GM23248 (cell line): Measurements from ENCODE around the gene PIGX. TPM values are rescaled to one million over a fixed set of nuclear protein-coding genes. Genes with fewer than 3 reads are reported as not detected.

Source experiments
- DNase-seq: peaks from one replicate; pipeline ENCODE4 v3.0.0-alpha.2; 2015
- H2AFZ ChIP-seq: fragments of 200-600 bp; sonication (generic); 2 replicates; pipeline ENCODE4 v1.6.1; 2016; ENCODE audit warnings: antibody characterized with exemption
- H3F3A ChIP-seq: fragments of 200-600 bp; sonication (generic); 2 replicates; pipeline ENCODE4 v1.6.1; 2016; ENCODE audit warnings: mild to moderate bottlenecking, antibody characterized with exemption, mixed run types; ENCODE audit not compliant: insufficient read depth
- H3K27ac ChIP-seq: fragments of 200-600 bp; sonication (generic); 2 replicates; pipeline ENCODE4 v1.5.1; 2016; ENCODE audit warnings: mild to moderate bottlenecking
- H3K27me3 ChIP-seq: fragments of 200-600 bp; sonication (generic); replicated peaks from 2 replicates; pipeline ENCODE4 v1.6.1; 2016; ENCODE audit warnings: mild to moderate bottlenecking; ENCODE audit not compliant: insufficient read depth
- H3K36me3 ChIP-seq: fragments of 200-600 bp; sonication (generic); 2 replicates; pipeline ENCODE4 v1.6.1; 2016; ENCODE audit warnings: low read depth, mild to moderate bottlenecking
- H3K4me1 ChIP-seq: fragments of 200-600 bp; sonication (generic); 2 replicates; pipeline ENCODE4 v1.6.1; 2016; ENCODE audit warnings: mild to moderate bottlenecking; ENCODE audit not compliant: insufficient read depth
- H3K4me2 ChIP-seq: fragments of 200-600 bp; sonication (generic); one replicate; pipeline ENCODE4 v1.6.1; 2016; ENCODE audit warnings: mild to moderate bottlenecking; ENCODE audit not compliant: unreplicated experiment
- H3K4me3 ChIP-seq: fragments of 200-600 bp; sonication (generic); 2 replicates; pipeline ENCODE4 v1.5.1; 2016; ENCODE audit warnings: mild to moderate bottlenecking
- H3K79me2 ChIP-seq: fragments of 200-600 bp; sonication (generic); 2 replicates; pipeline ENCODE4 v1.6.1; 2016; ENCODE audit warnings: mild to moderate bottlenecking; ENCODE audit not compliant: insufficient read depth
- H3K9ac ChIP-seq: fragments of 200-600 bp; sonication (generic); 2 replicates; pipeline ENCODE4 v1.6.1; 2016; ENCODE audit warnings: mild to moderate bottlenecking
- H3K9me2 ChIP-seq: fragments of 200-600 bp; sonication (generic); 2 replicates; pipeline ENCODE4 v1.6.1; 2016; ENCODE audit warnings: mixed run types, mild to moderate bottlenecking, moderate library complexity; ENCODE audit not compliant: insufficient read depth
- H3K9me3 ChIP-seq: fragments of 200-600 bp; sonication (generic); one replicate; pipeline ENCODE4 v1.6.1; 2017; ENCODE audit warnings: low read depth
- H4K20me1 ChIP-seq: fragments of 200-600 bp; sonication (generic); 2 replicates; pipeline ENCODE4 v1.6.0; 2016; ENCODE audit not compliant: insufficient read depth
- EZH2 ChIP-seq: fragments of 200-600 bp; sonication (generic); IDR thresholded peaks from 2 replicates; pipeline ENCODE4 v1.6.1; 2018; ENCODE audit warnings: antibody characterized with exemption, mild to moderate bottlenecking; ENCODE audit not compliant: insufficient read depth, poor library complexity, severe bottlenecking
- EZH2phosphoT487 ChIP-seq: fragments of 200-600 bp; sonication (generic); IDR thresholded peaks from 2 replicates; pipeline ENCODE4 v1.6.1; 2018; ENCODE audit warnings: antibody characterized with exemption, moderate library complexity, mild to moderate bottlenecking, low read depth; ENCODE audit not compliant: insufficient read depth
- WGBS, 2 experiments: methylation state at CpG; one replicate each; pipeline ENCODE4 v1.1.6; 2015 to 2017; ENCODE audit warnings: low lambda C conversion rate in 2 of 2, low coverage in 1 of 2; ENCODE audit errors: missing lambda C conversion rate in 2 of 2; 5-methylcytosine and 5-hydroxymethylcytosine counted together
- in situ Hi-C: fragments of 300-500 bp; cut with MboI; formaldehyde crosslinking; loops from 2 replicates; pipeline ENCODE4 v1.15.0; 2020
- polyA plus RNA-seq: library from polyadenylated mRNA; unstranded; fragments of >200 nt; fragmentation: Nextera tagmentation; extraction: Ambion mirVana; gene quantifications from 2 replicates; pipeline ENCODE4 v1.2.1, GENCODE V29; 2016
- total RNA-seq: library from RNA; depleted of rRNA; stranded (reverse); fragments of >200 nt; shearing (Covaris generic); gene quantifications from 2 replicates; pipeline ENCODE4 v1.2.3, GENCODE V29; 2014

PIGX gene
- total and polyA plus RNA-seq, 2 experiments from 2014 or later: 27.6 to 36.0 TPM

DNA sequence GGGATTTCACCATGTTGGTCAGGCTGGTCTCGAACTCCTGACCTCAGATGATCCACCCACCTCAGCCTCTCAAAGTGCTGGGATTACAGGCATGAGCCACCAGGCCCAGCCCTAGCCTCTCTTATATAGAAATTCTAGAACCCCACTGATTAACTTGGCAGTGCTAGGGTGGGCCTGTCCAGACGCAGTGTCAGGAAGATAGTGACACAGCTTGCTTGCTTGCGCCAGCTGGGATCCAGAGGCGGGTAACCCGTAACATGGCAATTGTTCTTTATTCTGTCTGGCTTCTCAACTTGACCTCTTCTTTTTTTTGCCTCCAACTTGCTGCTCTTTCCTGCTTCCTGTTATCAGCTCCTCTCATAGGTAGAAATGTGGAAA lies 16.3 kb upstream of the PIGX start:
- no peaks in the 10 kb centered on the region for H3K36me3 ChIP-seq
- WGBS, 2 experiments: 78 to 79% methylated on average over 5 of the region's 5 CpGs
- no peaks in the 10 kb centered on the region for H4K20me1 ChIP-seq
- no peaks in the 10 kb centered on the region; the same call in 1 of the 2 replicates for H3K27me3 ChIP-seq
- no peaks in the 10 kb centered on the region for H3K9me3 ChIP-seq
- no peak overlapping the region for H3K4me2 ChIP-seq
- H2AFZ ChIP-seq: no peak overlapping the region
- no peaks in the 10 kb centered on the region for H3F3A ChIP-seq
- no peak overlapping the region for H3K27ac ChIP-seq
- H3K4me1 ChIP-seq: no peaks in the 10 kb centered on the region
- H3K9me2 ChIP-seq: no peaks in the 10 kb centered on the region
- no peak for TF ChIP-seq EZH2phosphoT487
- TF ChIP-seq EZH2: no peak
- no peak overlapping the region for H3K9ac ChIP-seq
- H3K79me2 ChIP-seq: no peaks in the 10 kb centered on the region
- in situ Hi-C loops: no loop called here
- no peak for DNase-seq
- no peak overlapping the region for H3K4me3 ChIP-seq

DNA sequence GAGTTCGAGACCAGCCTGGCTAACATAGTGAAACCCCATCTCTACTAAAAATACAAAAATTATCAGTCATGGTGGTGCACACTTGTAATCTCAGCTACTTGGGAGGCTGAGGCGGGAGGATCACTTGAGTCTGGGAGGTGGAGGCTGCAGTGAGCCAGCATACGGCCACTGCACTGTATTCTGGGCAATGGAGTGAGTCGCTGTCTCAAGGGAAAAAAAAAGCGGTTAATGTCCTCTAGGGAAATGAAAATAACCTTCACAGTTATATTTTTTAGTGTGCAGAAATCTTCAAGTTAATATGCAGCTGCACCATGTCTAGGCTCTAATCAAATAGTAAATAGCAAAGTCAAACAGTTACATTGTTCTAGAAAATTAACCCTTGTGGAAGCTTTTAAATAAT lies 14.9 kb upstream of the PIGX start:
- Histone ChIP-seq H3F3A (no peaks in the 10 kb centered on the region), H3K27ac (no peak overlapping the region), H3K4me3 (no peak overlapping the region), H3K4me2 (no peak overlapping the region), H3K36me3 (no peaks in the 10 kb centered on the region), H3K9me2 (no peaks in the 10 kb centered on the region), H3K27me3 (no peaks in the 10 kb centered on the region), H3K9ac (no peak overlapping the region), H3K4me1 (no peaks in the 10 kb centered on the region), H3K9me3 (no peaks in the 10 kb centered on the region), H4K20me1 (no peaks in the 10 kb centered on the region), H3K79me2 (no peaks in the 10 kb centered on the region), H2AFZ (no peak overlapping the region)
- TF ChIP-seq EZH2phosphoT487 (no peak), EZH2 (no peak)
- no peak for DNase-seq
- in situ Hi-C loops: no loop called here
- WGBS, 2 experiments: 68 to 72% methylated on average over 5 of the region's 5 CpGs

DNA sequence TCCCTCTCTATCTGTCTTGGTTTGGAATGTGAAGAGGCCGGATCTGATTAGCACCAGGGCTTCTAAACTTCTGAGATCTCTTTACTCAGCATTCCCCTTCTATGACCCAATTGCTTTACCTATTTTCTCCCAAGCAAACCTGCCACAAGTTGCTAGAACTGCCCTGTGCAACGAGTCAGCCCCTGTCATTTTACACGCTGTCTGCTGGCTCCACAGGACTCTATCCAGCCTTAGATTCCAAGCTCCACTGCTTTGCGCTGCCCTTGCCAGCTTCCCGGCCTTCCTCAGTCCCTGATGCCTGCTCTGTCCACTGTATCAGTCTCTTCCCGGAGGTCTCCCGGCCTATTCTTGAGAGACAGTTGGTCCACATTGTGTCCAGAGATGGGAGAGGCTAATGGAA lies 12.4 kb upstream of the PIGX start:
- TF ChIP-seq EZH2phosphoT487 (no peak), EZH2 (no peak)
- DNase-seq: no peak
- Histone ChIP-seq H3K4me3 (no peak overlapping the region), H3K9me2 (no peaks in the 10 kb centered on the region), H3F3A (no peaks in the 10 kb centered on the region), H4K20me1 (no peaks in the 10 kb centered on the region), H3K9me3 (no peaks in the 10 kb centered on the region), H3K4me1 (no peaks in the 10 kb centered on the region), H3K79me2 (no peaks in the 10 kb centered on the region), H3K4me2 (no peak overlapping the region), H3K36me3 (no peaks in the 10 kb centered on the region), H2AFZ (no peak overlapping the region), H3K27me3 (no peaks in the 10 kb centered on the region), H3K9ac (no peak overlapping the region), H3K27ac (no peak overlapping the region)
- 77 to 78% methylated on average over 7 of the region's 7 CpGs for WGBS, 2 experiments
- in situ Hi-C loops: no loop called here

DNA sequence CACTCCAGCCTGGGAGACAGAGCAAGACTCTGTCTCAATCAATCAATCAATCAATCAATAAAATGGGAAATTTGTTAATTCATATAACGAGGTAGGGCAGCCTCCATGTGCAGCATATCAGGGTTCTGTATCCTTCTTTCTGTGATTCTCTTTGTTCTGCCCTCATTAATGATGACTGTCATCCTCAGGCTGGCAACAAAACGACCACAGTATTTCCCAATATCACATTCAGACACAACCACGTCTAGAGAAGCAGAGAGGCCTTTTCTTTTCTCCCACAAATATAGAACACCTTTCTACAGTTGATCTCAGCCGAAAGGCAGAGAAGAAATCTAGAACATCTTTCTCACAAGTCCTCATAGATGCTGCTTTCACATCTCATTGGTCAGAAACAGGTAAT lies 11.4 kb upstream of the PIGX start:
- no peaks in the 10 kb centered on the region for H3K79me2 ChIP-seq
- H3K4me3 ChIP-seq: no peak overlapping the region
- no peaks in the 10 kb centered on the region for H3K4me1 ChIP-seq
- in situ Hi-C loops: no loop called here
- H3K9me3 ChIP-seq: no peaks in the 10 kb centered on the region
- no peak overlapping the region for H3K27ac ChIP-seq
- H3K9ac ChIP-seq: no peak overlapping the region
- H3F3A ChIP-seq: no peaks in the 10 kb centered on the region
- no peak for DNase-seq
- no peaks in the 10 kb centered on the region for H3K36me3 ChIP-seq
- H3K27me3 ChIP-seq: no peaks in the 10 kb centered on the region
- H2AFZ ChIP-seq: no peak overlapping the region
- no peaks in the 10 kb centered on the region for H4K20me1 ChIP-seq
- no peak for TF ChIP-seq EZH2phosphoT487
- TF ChIP-seq EZH2: no peak
- no peak overlapping the region for H3K4me2 ChIP-seq
- WGBS, 2 experiments: 52 to 53% methylated on average over 4 of the region's 4 CpGs
- no peaks in the 10 kb centered on the region for H3K9me2 ChIP-seq

DNA sequence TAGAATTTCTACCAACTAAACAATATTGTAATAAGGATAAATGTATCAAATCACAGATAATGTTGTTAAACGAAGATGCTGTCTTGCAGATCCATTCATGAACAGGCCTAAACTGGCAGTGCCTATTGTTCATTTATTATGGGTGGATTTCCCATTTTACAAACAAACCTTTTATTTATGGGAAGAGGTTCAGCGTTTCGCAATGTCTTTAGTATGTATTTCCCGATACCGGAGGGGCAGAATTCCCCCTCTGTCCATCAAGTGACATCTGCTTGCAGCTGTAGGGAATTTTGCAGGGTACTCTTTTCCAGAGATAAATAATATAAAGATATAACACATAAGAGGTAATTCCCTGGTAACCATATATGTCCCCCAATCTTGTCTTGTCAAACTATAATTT lies 5.8 kb upstream of the PIGX start:
- H3K36me3 ChIP-seq: no peaks in the 10 kb centered on the region
- H3K27ac ChIP-seq: no peak overlapping the region
- no peaks in the 10 kb centered on the region for H3K27me3 ChIP-seq
- H4K20me1 ChIP-seq: no peaks in the 10 kb centered on the region
- H3F3A ChIP-seq: peaks cover 5% of the 10 kb centered on the region; the same call in 1 of the 2 replicates
- no peak overlapping the region for H3K4me3 ChIP-seq
- no peak overlapping the region for H3K4me2 ChIP-seq
- H3K9me3 ChIP-seq: no peaks in the 10 kb centered on the region
- H3K79me2 ChIP-seq: no peaks in the 10 kb centered on the region
- H3K9ac ChIP-seq: no peak overlapping the region
- H3K4me1 ChIP-seq: peaks cover 5% of the 10 kb centered on the region
- 83% methylated on average over 5 of the region's 5 CpGs for WGBS, 2 experiments
- in situ Hi-C loops: no loop called here
- H2AFZ ChIP-seq: no peak overlapping the region
- H3K9me2 ChIP-seq: no peaks in the 10 kb centered on the region
- no peak for DNase-seq
- TF ChIP-seq EZH2 (no peak), EZH2phosphoT487 (no peak)
